ENCODE measurements around the gene UMAD1.

The UMAD1 gene

GRCh38 chr7:7696458-7697119, 56.0 kb downstream of the UMAD1 start:
- Histone ChIP-seq H3K27me3 (replicated peaks; ENCODE audit: insufficient read depth, low read length) (no peaks in the 10 kb centered on the region), H3K27ac (ENCODE audit: low read length) (no peak overlapping the region), H2AFZ (ENCODE audit: low read length) (no peak overlapping the region), H3K4me1 (ENCODE audit: low read length) (peaks cover 7% of the 10 kb centered on the region; the same call in 1 of the 2 replicates), H3K9me2 (replicated peaks; ENCODE audit: insufficient read depth, low read length) (no peaks in the 10 kb centered on the region), H3K4me3 (ENCODE audit: low read length) (no peak overlapping the region), H3K9me3 (replicated peaks; ENCODE audit: insufficient read depth, low read length) (no peaks in the 10 kb centered on the region), H3K36me3 (replicated peaks; ENCODE audit: insufficient read depth, low read length) (no peaks in the 10 kb centered on the region), H3K4me2 (ENCODE audit: low read depth, low read length) (no peak overlapping the region), H3F3A (ENCODE audit: insufficient read depth, low read length) (no peaks in the 10 kb centered on the region), H3K9ac (ENCODE audit: low read length) (no peak overlapping the region), H4K20me1 (ENCODE audit: insufficient read depth, low read length) (no peaks in the 10 kb centered on the region), H3K79me2 (ENCODE audit: low read length) (no peaks in the 10 kb centered on the region)
- TF ChIP-seq EZH2phosphoT487 (IDR thresholded peaks at IDR 0.05; ENCODE audit: low read length), result no peak
- no peak for TF ChIP-seq EZH2 (optimal IDR thresholded peaks at IDR 0.05; ENCODE audit: low read depth, low read length)
- TF ChIP-seq CTCF (IDR thresholded peaks at IDR 0.05; ENCODE audit: low read length), result no peak
- DNase-seq, result no peak

- H3K4me1 ChIP-seq (ENCODE audit: low read length), result peaks cover 7% of the 10 kb centered on the region; the same call in 1 of the 2 replicates
- no peaks in the 10 kb centered on the region for H3K27me3 ChIP-seq (replicated peaks; ENCODE audit: insufficient read depth, low read length)
- no peaks in the 10 kb centered on the region for H3K9me2 ChIP-seq (replicated peaks; ENCODE audit: insufficient read depth, low read length)
- no peak overlapping the region for H3K4me3 ChIP-seq (ENCODE audit: low read length)
- H4K20me1 ChIP-seq (ENCODE audit: insufficient read depth, low read length), result no peaks in the 10 kb centered on the region
- no peaks in the 10 kb centered on the region for H3K79me2 ChIP-seq (ENCODE audit: low read length)
- H3K4me2 ChIP-seq (ENCODE audit: low read depth, low read length), result no peak overlapping the region
- H3F3A ChIP-seq (ENCODE audit: insufficient read depth, low read length), result no peaks in the 10 kb centered on the region
- H3K27ac ChIP-seq (ENCODE audit: low read length), result no peak overlapping the region
- H3K36me3 ChIP-seq (replicated peaks; ENCODE audit: insufficient read depth, low read length), result no peaks in the 10 kb centered on the region
- no peak for DNase-seq
- no peak for TF ChIP-seq CTCF (IDR thresholded peaks at IDR 0.05; ENCODE audit: low read length)
- no peak for TF ChIP-seq EZH2phosphoT487 (IDR thresholded peaks at IDR 0.05; ENCODE audit: low read length)
- TF ChIP-seq EZH2 (optimal IDR thresholded peaks at IDR 0.05; ENCODE audit: low read depth, low read length), result no peak
- H2AFZ ChIP-seq (ENCODE audit: low read length), result no peak overlapping the region
- no peak overlapping the region for H3K9ac ChIP-seq (ENCODE audit: low read length)
- H3K9me3 ChIP-seq (replicated peaks; ENCODE audit: insufficient read depth, low read length), result no peaks in the 10 kb centered on the region
Measured at GRCh38 chr7:7698930-7699329, 58.4 kb downstream of the UMAD1 start.

GRCh38 chr7:7699380-7699779, 58.8 kb downstream of the UMAD1 start:
- no peaks in the 10 kb centered on the region for H4K20me1 ChIP-seq (ENCODE audit: insufficient read depth, low read length)
- H3K27me3 ChIP-seq (replicated peaks; ENCODE audit: insufficient read depth, low read length), result no peaks in the 10 kb centered on the region
- TF ChIP-seq CTCF (IDR thresholded peaks at IDR 0.05; ENCODE audit: low read length), result no peak
- TF ChIP-seq EZH2 (optimal IDR thresholded peaks at IDR 0.05; ENCODE audit: low read depth, low read length), result no peak
- no peak for TF ChIP-seq EZH2phosphoT487 (IDR thresholded peaks at IDR 0.05; ENCODE audit: low read length)
- H3K9me2 ChIP-seq (replicated peaks; ENCODE audit: insufficient read depth, low read length), result no peaks in the 10 kb centered on the region
- H3F3A ChIP-seq (ENCODE audit: insufficient read depth, low read length), result no peaks in the 10 kb centered on the region
- H3K9me3 ChIP-seq (replicated peaks; ENCODE audit: insufficient read depth, low read length), result no peaks in the 10 kb centered on the region
- no peak overlapping the region for H3K4me3 ChIP-seq (ENCODE audit: low read length)
- no peak overlapping the region for H2AFZ ChIP-seq (ENCODE audit: low read length)
- DNase-seq, result no peak
- no peak overlapping the region for H3K9ac ChIP-seq (ENCODE audit: low read length)
- no peaks in the 10 kb centered on the region for H3K36me3 ChIP-seq (replicated peaks; ENCODE audit: insufficient read depth, low read length)
- 0 out of 2 replicates have a peak overlapping the region, but pooled peaks have one; percentile 11 for H3K4me2 ChIP-seq (ENCODE audit: low read depth, low read length)
- no peaks in the 10 kb centered on the region for H3K79me2 ChIP-seq (ENCODE audit: low read length)
- H3K4me1 ChIP-seq (ENCODE audit: low read length), result peaks cover 7% of the 10 kb centered on the region; the same call in 1 of the 2 replicates
- H3K27ac ChIP-seq (ENCODE audit: low read length), result no peak overlapping the region

Data from MM.1S (cell line).